Endometrium (tissue), 2 donors: ENCODE results near the gene RAP1B.
"Not testable (repeated sequence)": the region's sequence is repeated elsewhere in the genome, so short reads cannot be mapped to it uniquely, and the experiment has no call there.

ENCODE experiments used
- FAIRE-seq: peaks from 2 replicates; lab custom pipeline; 2012; peaks lifted over from hg19 to GRCh38; lab: Jason Lieb, UNC
- donor health status: control.
- donor health status: control.

The RAP1B gene

DNA sequence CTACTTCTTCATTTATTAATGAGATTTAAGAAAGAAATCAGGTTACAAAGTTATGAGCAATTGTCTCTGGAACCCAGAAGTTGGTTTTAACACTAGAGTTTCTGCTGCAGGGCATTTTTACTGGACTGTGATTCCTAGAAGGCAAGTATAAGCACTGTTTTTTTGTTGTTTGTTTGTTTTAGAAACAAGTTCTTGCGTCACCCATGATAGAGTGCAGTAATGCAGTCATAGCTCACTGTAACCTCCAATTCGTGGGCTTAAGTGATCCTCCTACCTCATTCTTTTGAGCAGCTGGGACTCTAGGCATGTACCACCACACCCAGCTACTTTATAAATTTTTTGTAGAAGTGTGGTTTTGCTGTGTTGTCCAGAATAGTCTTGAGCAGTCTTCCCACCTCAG is 25.6 kb downstream of the RAP1B start:
- FAIRE-seq, result no peak

DNA sequence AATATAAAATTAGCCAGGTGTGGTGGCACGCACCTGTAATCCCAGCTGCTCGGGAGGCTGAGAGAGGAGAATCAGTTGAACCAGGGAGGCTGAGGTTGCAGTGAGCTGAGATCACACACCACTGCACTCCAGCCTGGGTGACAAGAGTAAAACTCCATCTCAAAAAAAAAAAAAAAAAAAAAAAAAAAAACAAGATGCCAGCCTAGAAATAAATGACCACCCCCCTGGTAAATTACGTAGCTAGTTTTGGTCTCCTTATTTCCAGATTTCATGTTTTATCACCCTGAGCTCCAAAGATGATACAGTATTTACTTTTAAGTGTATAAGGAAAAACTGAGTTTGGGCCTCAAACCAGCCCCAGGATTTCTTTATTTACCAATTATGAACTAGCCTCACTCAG is 26.7 kb downstream of the RAP1B start:
- FAIRE-seq, result not testable (repeated sequence)

DNA sequence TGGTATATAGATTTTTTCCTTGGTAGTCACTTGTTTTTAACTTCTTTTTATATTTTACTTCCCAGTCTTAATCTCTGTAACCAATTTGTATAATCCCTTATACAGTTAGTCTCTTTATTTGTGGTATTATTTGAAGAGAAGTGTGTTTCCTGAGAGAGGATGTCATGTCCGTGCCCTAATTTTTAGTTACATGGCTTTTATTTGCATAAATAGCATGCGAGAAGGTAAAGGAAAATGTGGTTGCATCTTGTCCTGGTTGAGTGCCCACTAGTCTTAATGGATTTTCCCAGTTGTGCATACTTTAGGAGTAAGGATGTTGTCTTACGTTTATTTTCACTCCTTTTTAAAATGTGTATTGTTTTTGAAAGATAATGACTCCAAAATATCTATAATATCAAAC is 27.5 kb downstream of the RAP1B start:
- FAIRE-seq, result no peak

GRCh38 chr12:68638721-68639395 is 28.2 kb downstream of the RAP1B start:
- FAIRE-seq, result no peak

- FAIRE-seq, result no peak
Observed at GRCh38 chr12:68639396-68639767, 28.7 kb downstream of the RAP1B start.

- no peak for FAIRE-seq
Observed at GRCh38 chr12:68641138-68641537, 30.4 kb downstream of the RAP1B start.

- no peak for FAIRE-seq
Observed at GRCh38 chr12:68646484-68646883, 35.8 kb downstream of the RAP1B start.

GRCh38 chr12:68647507-68647906 is 36.8 kb downstream of the RAP1B start:
- FAIRE-seq, result no peak

DNA sequence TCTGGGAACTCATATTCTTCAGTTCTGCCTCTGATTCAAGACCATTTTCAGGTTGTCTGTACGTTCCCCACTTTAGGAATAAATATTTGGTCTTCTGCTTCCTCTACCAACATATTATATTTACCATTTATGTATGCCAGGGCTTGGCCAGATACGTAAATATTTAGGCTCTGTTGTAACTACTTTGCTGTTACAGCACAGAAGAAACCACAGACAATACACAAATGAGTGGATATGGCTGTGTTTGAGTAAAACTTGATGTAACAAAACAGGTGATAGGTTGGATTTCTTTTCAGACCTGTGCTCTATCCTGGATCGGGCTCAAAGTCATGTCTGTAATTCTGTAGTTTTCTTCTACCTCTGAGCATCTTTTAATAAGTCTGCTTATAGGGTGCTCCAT is 37.5 kb downstream of the RAP1B start:
- no peak for FAIRE-seq

DNA sequence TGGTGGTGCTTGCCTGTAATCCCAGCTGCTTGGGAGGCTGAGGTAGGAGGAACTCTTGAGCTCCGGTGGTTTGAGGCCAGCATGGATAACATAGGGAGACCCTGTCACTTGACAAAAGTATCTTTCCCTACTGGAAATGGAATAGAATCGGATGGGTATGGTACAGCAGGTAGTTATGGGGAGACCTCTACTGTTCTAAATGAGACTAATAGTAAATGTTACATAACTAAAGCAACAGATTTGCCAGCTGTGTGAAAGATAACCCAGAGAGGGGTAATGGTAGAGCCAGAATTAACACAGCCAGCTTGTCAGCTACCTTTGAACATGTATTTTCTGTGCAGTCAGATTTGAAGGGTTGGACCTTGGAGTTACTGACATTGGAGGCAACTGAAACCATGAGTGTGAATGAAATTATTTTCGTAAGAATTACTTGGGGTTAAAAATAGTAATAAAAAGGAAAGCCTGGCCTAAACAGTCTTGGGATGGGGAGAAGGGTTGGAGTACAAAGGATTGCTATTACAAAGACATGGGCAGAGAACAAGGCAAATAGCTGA is 54.4 kb downstream of the RAP1B start:
- no peak for FAIRE-seq

- no peak for FAIRE-seq
Observed at GRCh38 chr12:68667291-68667690, 56.6 kb downstream of the RAP1B start.

DNA sequence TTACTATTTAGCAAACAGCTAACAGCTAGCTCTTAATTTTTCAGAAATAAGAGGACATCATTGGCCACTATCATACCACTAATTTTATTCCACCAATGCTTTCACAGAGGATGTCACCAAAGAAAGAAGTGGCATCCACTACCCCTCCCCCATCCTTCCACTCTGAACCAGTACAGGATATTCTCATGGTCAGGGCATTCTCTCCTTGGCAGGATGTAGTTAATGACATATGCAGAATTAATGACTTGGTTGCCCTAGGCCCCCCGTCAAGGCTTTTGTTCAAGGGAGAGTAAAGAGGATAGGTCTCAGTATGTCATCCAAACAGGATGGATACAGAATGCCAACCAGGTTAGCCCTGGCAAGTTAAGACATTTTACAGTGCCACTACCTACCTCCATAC is 57.2 kb downstream of the RAP1B start:
- FAIRE-seq, result no peak

GRCh38 chr12:68671179-68671578 is 60.5 kb downstream of the RAP1B start:
- no peak for FAIRE-seq

- no peak for FAIRE-seq
Observed at GRCh38 chr12:68673788-68674187, 63.1 kb downstream of the RAP1B start.

DNA sequence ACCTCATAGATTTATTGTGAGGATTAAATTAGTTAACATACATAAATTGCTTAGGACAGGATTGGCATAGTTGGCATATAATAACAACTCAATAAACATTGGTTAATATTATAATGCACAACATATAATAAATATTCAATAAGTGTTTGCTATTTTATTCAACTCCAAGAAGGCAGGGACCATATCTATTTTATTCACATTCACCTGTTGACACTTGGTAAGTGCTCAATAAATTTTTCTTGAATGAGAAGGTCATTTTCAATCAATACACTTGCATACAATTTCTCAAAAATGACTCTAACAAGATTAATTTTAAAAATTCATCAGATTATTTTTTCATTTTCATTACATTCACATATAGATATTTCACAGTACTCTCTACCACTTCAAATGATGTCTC is 63.7 kb downstream of the RAP1B start:
- FAIRE-seq, result peak; percentile 26

GRCh38 chr12:68675101-68675842 is 64.6 kb downstream of the RAP1B start:
- FAIRE-seq, result no peak

DNA sequence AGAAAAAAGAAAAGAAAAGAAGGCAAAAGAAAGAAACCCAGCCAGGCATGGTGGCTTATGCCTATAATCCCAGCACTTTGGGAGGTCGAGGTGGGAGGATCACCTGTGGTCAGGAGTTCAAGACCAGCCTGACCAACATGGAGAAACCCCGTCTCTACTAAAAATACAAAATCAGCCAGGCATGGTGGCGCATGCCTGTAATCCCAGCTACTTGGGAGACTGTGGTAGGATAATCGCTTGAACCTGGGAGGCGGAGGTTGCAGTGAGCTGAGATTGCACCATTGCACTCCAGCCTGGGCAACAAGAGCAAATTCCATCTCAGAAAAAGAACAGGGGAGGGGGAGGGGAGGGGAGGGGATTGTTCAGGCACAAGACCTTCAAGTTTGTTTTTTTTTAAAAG is 66.2 kb downstream of the RAP1B start:
- FAIRE-seq, result not testable (repeated sequence)

GRCh38 chr12:68686262-68686594 is 75.5 kb downstream of the RAP1B start:
- FAIRE-seq, result no peak

- peak; percentile 87 for FAIRE-seq
Observed at GRCh38 chr12:68686595-68687521, 76.2 kb downstream of the RAP1B start, which contains the start of gene NUP107. Gene NUP107 (plus strand): TSS chr12:68686978. CDS start chr12:68687066, 88 bp downstream.

GRCh38 chr12:68695454-68695853 is 84.8 kb downstream of the RAP1B start:
- no peak for FAIRE-seq

DNA sequence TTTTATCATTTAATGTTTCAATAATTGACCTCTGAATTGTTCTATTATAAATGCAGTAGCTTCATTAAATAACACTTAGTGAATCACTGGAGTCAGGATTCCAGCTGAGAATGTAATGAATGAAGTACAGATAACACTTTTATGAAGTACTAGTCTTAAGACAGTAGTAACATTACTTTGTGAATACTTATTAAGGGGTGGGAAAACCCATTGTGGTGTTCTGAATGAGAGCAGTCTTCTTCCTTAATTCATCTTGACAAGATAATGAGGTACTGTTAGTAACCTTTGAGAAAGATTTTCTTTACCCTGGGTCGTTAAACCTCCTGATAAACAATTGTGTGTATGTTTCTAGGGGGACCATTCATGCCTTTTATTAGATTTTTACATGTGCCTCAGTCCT is 88.8 kb downstream of the RAP1B start:
- no peak for FAIRE-seq
